H1 (cell line): Measurements from ENCODE around the gene VASP. TPM values are rescaled to one million over a fixed set of nuclear protein-coding genes. Genes with fewer than 3 reads are reported as not detected.

Experiments
- CHD1 ChIP-seq: IDR thresholded peaks from 2 replicates; pipeline ENCODE4 v1.6.1; 2012; ENCODE audit warnings: low read depth, low read length, improper control_type of control experiment
- CHD7 ChIP-seq: fragments of 300-600 bp; sonication (generic); IDR thresholded peaks from 2 replicates; pipeline ENCODE4 v1.7.1; 2012; ENCODE audit warnings: low read length, moderate library complexity, mild to moderate bottlenecking, inconsistent platforms; ENCODE audit not compliant: insufficient replicate concordance
- EZH2 ChIP-seq: fragments of 200-600 bp; sonication (generic); IDR thresholded peaks from 2 replicates; pipeline ENCODE4 v1.7.1; 2012; ENCODE audit warnings: low read depth, mild to moderate bottlenecking, moderate library complexity, low read length, inconsistent platforms; ENCODE audit not compliant: severe bottlenecking
- JUN ChIP-seq: IDR thresholded peaks from 2 replicates; pipeline ENCODE4 v1.6.1; 2011; ENCODE audit warnings: low read depth, mild to moderate bottlenecking, improper control_type of control experiment, low read length
- KDM4A ChIP-seq: IDR thresholded peaks from one replicate; pipeline ENCODE4 v1.7.1; 2012; ENCODE audit warnings: low read depth, mild to moderate bottlenecking, moderate library complexity, low read length, inconsistent platforms; ENCODE audit not compliant: severe bottlenecking
- SP1 ChIP-seq: IDR thresholded peaks from 2 replicates; pipeline ENCODE4 v1.6.1; 2011; ENCODE audit warnings: low read depth, low read length
- polyA plus RNA-seq, 7 experiments: library from polyadenylated mRNA; depleted of rRNA in 3 of 7; stranded (reverse) in 5 of 7; unstranded in 2 of 7; fragments of >200 nt in 5 of 7; fragments of 200-250 nt in 2 of 7; gene quantifications; 1 replicate in 5 of 7; 2 replicates in 1 of 7; 4 replicates in 1 of 7; pipeline versions ENCODE4 v1.2.1 to v1.2.3, GENCODE V29; 2011 to 2013; ENCODE audit warnings: missing spikeins in 2 of 7, mixed read lengths in 2 of 7
- total RNA-seq: library from RNA; stranded (reverse); fragmentation: NEBNext Ultra II Directional; extraction: Animal tissue kit (Norgen Biotek cat#: 25700); gene quantifications from 2 replicates; pipeline ENCODE4 v1.2.1, GENCODE V29; 2021

Gene VASP
- total and polyA plus RNA-seq, 2 of the 8 experiments (the other 6 are each of a cell fraction or from before 2014, with no cell fraction given), result 89.7 to 135 TPM

DNA sequence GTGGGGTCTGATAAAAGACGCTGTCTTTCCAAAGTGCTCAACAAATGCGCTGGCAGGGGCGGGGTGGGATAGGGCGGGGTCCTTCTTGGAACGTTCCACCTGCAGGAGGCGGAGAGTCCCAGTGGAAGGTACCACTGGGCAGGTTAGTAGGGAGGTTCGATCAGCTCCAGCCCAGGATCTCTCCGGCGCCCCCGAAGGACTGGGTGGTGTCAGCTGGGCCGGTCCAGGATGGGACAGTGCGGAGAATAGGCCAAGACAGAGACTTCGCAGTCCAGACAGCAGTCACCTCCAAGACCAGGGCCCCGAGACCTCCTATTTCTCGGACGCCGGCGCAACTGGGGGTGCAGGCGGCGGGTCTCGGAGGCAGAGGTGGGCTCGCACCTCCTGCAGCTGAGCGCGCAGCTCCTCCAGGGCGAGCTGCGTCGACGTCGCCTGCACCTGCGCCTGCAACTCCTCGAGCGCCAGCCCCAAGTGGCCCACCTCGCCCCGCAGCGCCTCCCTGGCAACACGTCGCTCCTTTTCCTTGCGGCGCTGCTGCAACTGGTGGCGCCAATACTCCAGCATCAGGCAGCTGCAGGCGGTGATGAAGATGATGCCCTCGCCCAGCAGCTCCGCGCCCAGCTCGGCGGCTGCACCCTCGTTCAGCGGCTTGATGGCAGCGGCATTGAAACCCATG is 21.6 kb downstream of the VASP start (continued):
- TF ChIP-seq CHD7, result no peak
- no peak for TF ChIP-seq JUN
- TF ChIP-seq SP1, result peak; percentile 80
- peak; percentile 91 for TF ChIP-seq CHD1
- TF ChIP-seq EZH2, result no peak
- TF ChIP-seq KDM4A, result peak; percentile 81
